ENCODE data around the gene CREB3L1.

CREB3L1 gene

GRCh38 chr11:46369458-46370152 is 92.1 kb downstream of the CREB3L1 start:
- peak; percentile 90 for ATAC-seq

GRCh38 chr11:46370253-46370652 is 92.8 kb downstream of the CREB3L1 start:
- no peak for ATAC-seq
- no peak for TF ChIP-seq ZNF8 (CRISPR knock-in tag; IDR thresholded peaks at IDR 0.05)
- TF ChIP-seq BACH2 (CRISPR knock-in tag; IDR thresholded peaks at IDR 0.05; ENCODE audit: borderline replicate concordance) = no peak
- TF ChIP-seq SNAI2 (CRISPR knock-in tag; IDR thresholded peaks at IDR 0.05) = no peak
- no peak for TF ChIP-seq ESRRG (CRISPR knock-in tag; IDR thresholded peaks at IDR 0.05)
- TF ChIP-seq CREB5 (CRISPR knock-in tag; IDR thresholded peaks at IDR 0.05; ENCODE audit: low read depth) = no peak
- TF ChIP-seq PATZ1 (CRISPR knock-in tag; IDR thresholded peaks at IDR 0.05; ENCODE audit: borderline replicate concordance) = no peak
- TF ChIP-seq RARB (CRISPR knock-in tag; IDR thresholded peaks at IDR 0.05) = no peak
- TF ChIP-seq TCF4 (CRISPR knock-in tag; IDR thresholded peaks at IDR 0.05; ENCODE audit: borderline replicate concordance) = no peak
- TF ChIP-seq ZC3H10 (CRISPR knock-in tag; IDR thresholded peaks at IDR 0.05) = no peak
- no peak for TF ChIP-seq ZFP3 (CRISPR knock-in tag; IDR thresholded peaks at IDR 0.05)
- TF ChIP-seq ARNTL (CRISPR knock-in tag; IDR thresholded peaks at IDR 0.05; ENCODE audit: borderline replicate concordance, low read depth) = no peak
- no peak for TF ChIP-seq POU6F1 (CRISPR knock-in tag; IDR thresholded peaks at IDR 0.05; ENCODE audit: borderline replicate concordance, low read depth)

More at GRCh38 chr11:46369458-46370152, 92.1 kb downstream of the CREB3L1 start:
- TF ChIP-seq CREB5 (CRISPR knock-in tag; IDR thresholded peaks at IDR 0.05; ENCODE audit: low read depth) = no peak
- TF ChIP-seq TOX (CRISPR knock-in tag; IDR thresholded peaks at IDR 0.05; ENCODE audit: borderline replicate concordance) = no peak
- TF ChIP-seq ZNF565 (CRISPR knock-in tag; conservative IDR thresholded peaks at IDR 0.05; ENCODE audit: low read depth) = no peak
- TF ChIP-seq CSRNP3 (CRISPR knock-in tag; IDR thresholded peaks at IDR 0.05) = no peak
- no peak for TF ChIP-seq ARNTL (CRISPR knock-in tag; IDR thresholded peaks at IDR 0.05; ENCODE audit: borderline replicate concordance, low read depth)
- no peak for TF ChIP-seq ISL1 (CRISPR knock-in tag; IDR thresholded peaks at IDR 0.05)
- no peak for TF ChIP-seq TSHZ2 (CRISPR knock-in tag; IDR thresholded peaks at IDR 0.05)
- TF ChIP-seq PPARA (CRISPR knock-in tag; IDR thresholded peaks at IDR 0.05; ENCODE audit: borderline replicate concordance) = no peak
- TF ChIP-seq BACH2 (CRISPR knock-in tag; IDR thresholded peaks at IDR 0.05; ENCODE audit: borderline replicate concordance) = no peak
- no peak for TF ChIP-seq POU6F1 (CRISPR knock-in tag; IDR thresholded peaks at IDR 0.05; ENCODE audit: borderline replicate concordance, low read depth)
- no peak for TF ChIP-seq SNAI2 (CRISPR knock-in tag; IDR thresholded peaks at IDR 0.05)
- TF ChIP-seq TCF4 (CRISPR knock-in tag; IDR thresholded peaks at IDR 0.05; ENCODE audit: borderline replicate concordance) = no peak
- no peak for TF ChIP-seq ZNF8 (CRISPR knock-in tag; IDR thresholded peaks at IDR 0.05)

Data from SK-N-SH treated with all-trans-retinoic acid at 6 μM for 48 hours (cell line).